Measurements from ENCODE around the gene DNAAF1.
"Not testable (repeated sequence)": the region's sequence is repeated elsewhere in the genome, so short reads cannot be mapped to it uniquely, and the experiment has no call there.

The DNAAF1 gene

GRCh38 chr16:84105301-84105815, 39.8 kb upstream of the DNAAF1 start:
- in situ Hi-C loops (cut with HindIII; ENCODE audit: low sequenced_read_pairs): no loop called here
- no peak overlapping the region for H3K4me3 ChIP-seq (ENCODE audit: low read depth, low read length)
- no peak for TF ChIP-seq CTCF (IDR thresholded peaks at IDR 0.05; ENCODE audit: low read depth, low read length)
- DNase-seq (ENCODE audit: low read depth, low spot score): no peak

- DNase-seq (ENCODE audit: low read depth, low spot score): no peak
- in situ Hi-C loops (cut with HindIII; ENCODE audit: low sequenced_read_pairs): no loop called here
- H3K4me3 ChIP-seq (ENCODE audit: low read depth, low read length): no peak overlapping the region
- TF ChIP-seq CTCF (IDR thresholded peaks at IDR 0.05; ENCODE audit: low read depth, low read length): no peak
These were observed 39.0 kb upstream of the DNAAF1 start for GRCh38 chr16:84105948-84106740.

- TF ChIP-seq CTCF (IDR thresholded peaks at IDR 0.05; ENCODE audit: low read depth, low read length): no peak
- no peak overlapping the region for H3K4me3 ChIP-seq (ENCODE audit: low read depth, low read length)
- in situ Hi-C loops (cut with HindIII; ENCODE audit: low sequenced_read_pairs): no loop called here
- DNase-seq (ENCODE audit: low read depth, low spot score): no peak
These were observed 37.2 kb upstream of the DNAAF1 start for GRCh38 chr16:84107921-84108320.

GRCh38 chr16:84109598-84110335, 35.3 kb upstream of the DNAAF1 start:
- in situ Hi-C loops (cut with HindIII; ENCODE audit: low sequenced_read_pairs): no loop called here
- no peak for TF ChIP-seq CTCF (IDR thresholded peaks at IDR 0.05; ENCODE audit: low read depth, low read length)
- no peak for DNase-seq (ENCODE audit: low read depth, low spot score)
- no peak overlapping the region for H3K4me3 ChIP-seq (ENCODE audit: low read depth, low read length)

- no peak for DNase-seq (ENCODE audit: low read depth, low spot score)
- in situ Hi-C loops (cut with HindIII; ENCODE audit: low sequenced_read_pairs): no loop called here
- no peak for TF ChIP-seq CTCF (IDR thresholded peaks at IDR 0.05; ENCODE audit: low read depth, low read length)
- H3K4me3 ChIP-seq (ENCODE audit: low read depth, low read length): no peak overlapping the region
These were observed 34.6 kb upstream of the DNAAF1 start for GRCh38 chr16:84110527-84110926.

- TF ChIP-seq CTCF (IDR thresholded peaks at IDR 0.05; ENCODE audit: low read depth, low read length): no peak
- no peak for DNase-seq (ENCODE audit: low read depth, low spot score)
- H3K4me3 ChIP-seq (ENCODE audit: low read depth, low read length): no peak overlapping the region
- in situ Hi-C loops (cut with HindIII; ENCODE audit: low sequenced_read_pairs): no loop called here
These were observed 33.6 kb upstream of the DNAAF1 start for GRCh38 chr16:84111525-84111924.

GRCh38 chr16:84111949-84112348, 33.2 kb upstream of the DNAAF1 start:
- DNase-seq (ENCODE audit: low read depth, low spot score); in situ Hi-C loops (cut with HindIII; ENCODE audit: low sequenced_read_pairs); H3K4me3 ChIP-seq (ENCODE audit: low read depth, low read length): not testable (repeated sequence)
